Fibroblast of lung (primary cell): ENCODE results near the gene OVOL1.

Source experiments
- CTCF ChIP-seq, 2 donors: IDR thresholded peaks in 1 of 2; conservative IDR thresholded peaks in 1 of 2; 1 replicate in 1 of 2; 2 replicates in 1 of 2; pipeline ENCODE4 v1.5.1; 2011 to 2012; ENCODE audit warnings: low read length in 2 of 2, control low read depth in 1 of 2, inconsistent platforms in 1 of 2, low read depth in 1 of 2, mild to moderate bottlenecking in 1 of 2
- EZH2 ChIP-seq: IDR thresholded peaks from 2 replicates; pipeline ENCODE4 v1.5.1; 2012; ENCODE audit warnings: low read length, control low read depth, mild to moderate bottlenecking; ENCODE audit errors: missing control alignments

- TF ChIP-seq CTCF (conservative IDR thresholded peaks at IDR 0.05 in 1 of 2, IDR thresholded peaks at IDR 0.05 in 1 of 2; ENCODE audit: low read depth in 1 of 2, low read length in 2 of 2) (no peak), EZH2 (no peak)
These were observed 57.5 kb downstream of the OVOL1 start for GRCh38 chr11:65844231-65844872.
